Upper lobe of right lung (tissue), 1 donor: ENCODE measurements around the gene AQP7. TPM values are rescaled to one million over a fixed set of nuclear protein-coding genes. Genes with fewer than 3 reads are reported as not detected.

Experiments
- ATAC-seq: fragments of 200-7000 bp; cut with Tn5 transposase; one replicate; pipeline ENCODE4 v1.9.1; 2020; ENCODE audit warnings: mild to moderate bottlenecking, moderate library complexity
- DNase-seq: peaks from one replicate; pipeline ENCODE4 v3.0.0-alpha.2; 2020
- H3K27ac ChIP-seq: fragments of 200-600 bp; one replicate; pipeline ENCODE4 v1.8.0; 2022
- H3K27me3 ChIP-seq: fragments of 200-600 bp; one replicate; pipeline ENCODE4 v1.8.0; 2022; ENCODE audit warnings: mild to moderate bottlenecking
- H3K36me3 ChIP-seq: fragments of 200-600 bp; one replicate; pipeline ENCODE4 v1.8.0; 2022
- H3K4me1 ChIP-seq: fragments of 200-600 bp; one replicate; pipeline ENCODE4 v1.8.0; 2022
- H3K4me3 ChIP-seq: fragments of 200-600 bp; one replicate; pipeline ENCODE4 v1.8.0; 2022; ENCODE audit warnings: mild to moderate bottlenecking
- H3K9me3 ChIP-seq: fragments of 200-600 bp; one replicate; pipeline ENCODE4 v1.8.0; 2022
- CTCF ChIP-seq: fragments of 200-600 bp; IDR thresholded peaks from one replicate; pipeline ENCODE4 v1.8.0; 2022; ENCODE audit warnings: antibody characterized with exemption
- intact Hi-C: fragments of 100-400 bp; cut with DNase I; formaldehyde crosslinking; loops from one replicate; pipeline ENCODE4 v1.11.0; 2022
- total RNA-seq: library from RNA; stranded (reverse); fragmentation: NEBNext Ultra II Directional; extraction: Animal tissue kit (Norgen Biotek cat#: 25700); gene quantifications from one replicate; pipeline ENCODE4 v1.2.1, GENCODE V29; 2021
- donor health status: DM: no; HTN: yes; CAD: no; lungs with severe emphysema.

Gene AQP7
- total RNA-seq, 1 donor from 2014 or later: 2.4 TPM

GRCh38 chr9:33351547-33351946, 50.8 kb downstream of the AQP7 start:
- Histone ChIP-seq H3K4me1 (no peaks in the 10 kb centered on the region), H3K9me3 (no peaks in the 10 kb centered on the region), H3K4me3 (no peak overlapping the region), H3K27ac (no peak overlapping the region), H3K27me3 (no peaks in the 10 kb centered on the region), H3K36me3 (peaks cover 65% of the 10 kb centered on the region)
- no peak for TF ChIP-seq CTCF
- intact Hi-C loops: no loop called here
- DNase-seq (no peak), ATAC-seq (peak; percentile 10)

DNA sequence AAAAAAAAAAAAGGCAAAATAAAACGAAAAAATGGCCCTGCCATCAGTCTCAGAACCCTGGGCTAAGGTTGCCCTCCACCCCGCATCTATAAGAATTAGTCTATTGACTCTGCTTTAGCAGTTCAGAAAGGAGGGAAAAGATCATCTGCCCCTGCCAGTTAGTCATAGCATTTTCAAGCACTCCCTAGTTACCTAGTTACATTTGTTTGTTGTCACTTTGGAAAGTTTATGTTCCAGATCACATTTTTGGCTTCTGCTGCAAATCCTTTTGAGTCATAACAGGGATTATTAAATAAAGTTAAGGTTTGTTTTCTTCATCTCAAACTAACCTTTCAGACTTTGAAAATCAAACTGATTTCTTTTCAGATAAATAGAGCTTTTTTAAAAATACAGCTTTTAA, 52.1 kb downstream of the AQP7 start:
- H3K27ac ChIP-seq: peak overlapping the region; percentile 8
- H3K4me1 ChIP-seq: no peaks in the 10 kb centered on the region
- H3K4me3 ChIP-seq: no peak overlapping the region
- TF ChIP-seq CTCF: no peak
- DNase-seq: no peak
- peaks cover 66% of the 10 kb centered on the region for H3K36me3 ChIP-seq
- ATAC-seq: peak; percentile 51
- no peaks in the 10 kb centered on the region for H3K9me3 ChIP-seq
- intact Hi-C loops: no loop called here
- no peaks in the 10 kb centered on the region for H3K27me3 ChIP-seq

- ATAC-seq (peak; percentile 31), DNase-seq (no peak)
- H3K27ac ChIP-seq: peak overlapping the region; percentile 8
- no peaks in the 10 kb centered on the region for H3K9me3 ChIP-seq
- no peaks in the 10 kb centered on the region for H3K27me3 ChIP-seq
- no peak for TF ChIP-seq CTCF
- no peaks in the 10 kb centered on the region for H3K4me1 ChIP-seq
- no peak overlapping the region for H3K4me3 ChIP-seq
- intact Hi-C loops: no loop called here
- H3K36me3 ChIP-seq: peaks cover 66% of the 10 kb centered on the region
These were observed 52.6 kb downstream of the AQP7 start for GRCh38 chr9:33349743-33350142.

- Histone ChIP-seq H3K9me3 (no peaks in the 10 kb centered on the region), H3K4me3 (no peak overlapping the region), H3K27me3 (no peaks in the 10 kb centered on the region), H3K4me1 (no peaks in the 10 kb centered on the region), H3K27ac (no peak overlapping the region), H3K36me3 (peaks cover 67% of the 10 kb centered on the region)
- ATAC-seq (no peak), DNase-seq (no peak)
- TF ChIP-seq CTCF: no peak
- intact Hi-C loops: no loop called here
These were observed 53.4 kb downstream of the AQP7 start for GRCh38 chr9:33348998-33349397.

- DNase-seq (no peak), ATAC-seq (no peak)
- Histone ChIP-seq H3K27ac (no peak overlapping the region), H3K4me3 (no peak overlapping the region), H3K27me3 (no peaks in the 10 kb centered on the region), H3K4me1 (no peaks in the 10 kb centered on the region), H3K9me3 (no peaks in the 10 kb centered on the region), H3K36me3 (peaks cover 81% of the 10 kb centered on the region)
- intact Hi-C loops: no loop called here
- TF ChIP-seq CTCF: no peak
These were observed 55.8 kb downstream of the AQP7 start for GRCh38 chr9:33346564-33346963.

GRCh38 chr9:33344145-33344544, 58.2 kb downstream of the AQP7 start:
- intact Hi-C loops: no loop called here
- H3K9me3 ChIP-seq: no peaks in the 10 kb centered on the region
- H3K36me3 ChIP-seq: peaks cover 100% of the 10 kb centered on the region
- ATAC-seq: no peak
- no peak overlapping the region for H3K4me3 ChIP-seq
- H3K27ac ChIP-seq: no peak overlapping the region
- no peak for TF ChIP-seq CTCF
- H3K27me3 ChIP-seq: no peaks in the 10 kb centered on the region
- H3K4me1 ChIP-seq: no peaks in the 10 kb centered on the region
- DNase-seq: no peak
